ENCODE data around the gene TPM2. TPM values are rescaled to one million over a fixed set of nuclear protein-coding genes. Genes with fewer than 3 reads are reported as not detected.
A peak's percentile ranks its signal among the peaks of the same experiment; 100 is the strongest.
"Not testable (repeated sequence)": the region's sequence is repeated elsewhere in the genome, so short reads cannot be mapped to it uniquely, and the experiment has no call there.

The TPM2 gene
- total RNA-seq, 2 donors from 2014 or later: 1.4 to 5.9 TPM

- Mint-ChIP-seq H3K27me3 (no peaks in the 10 kb centered on the region), H3K4me1 (ENCODE audit: low read depth in 2 of 2) (peaks cover 56 to 58% of the 10 kb centered on the region in 2 donors), H3K27ac (peak within 1 kb of the TSS; percentile 99), H3K4me3 (peak within 1 kb of the TSS; percentile 88), H3K36me3 (peaks cover 6% of the 10 kb centered on the region), H3K9me3 (no peaks in the 10 kb centered on the region)
- ATAC-seq (peak; percentile 95 to 96), DNase-seq (ENCODE audit: low spot score) (peak; percentile 97)
Observed at GRCh38 chr9:35657546-35658136, 32.1 kb downstream of the TPM2 start, which contains the start of gene RMRP. Gene RMRP (minus strand): TSS chr9:35658019.

- Mint-ChIP-seq H3K36me3 (peaks cover 6% of the 10 kb centered on the region), H3K4me3 (peak overlapping the region; percentile 88), H3K27me3 (no peaks in the 10 kb centered on the region), H3K4me1 (ENCODE audit: low read depth in 2 of 2) (peaks cover 52% of the 10 kb centered on the region in 2 donors), H3K27ac (peak overlapping the region; percentile 99), H3K9me3 (no peaks in the 10 kb centered on the region)
- ATAC-seq (no peak), DNase-seq (ENCODE audit: low spot score) (no peak)
Observed at GRCh38 chr9:35656831-35657545, 32.7 kb downstream of the TPM2 start.

DNA sequence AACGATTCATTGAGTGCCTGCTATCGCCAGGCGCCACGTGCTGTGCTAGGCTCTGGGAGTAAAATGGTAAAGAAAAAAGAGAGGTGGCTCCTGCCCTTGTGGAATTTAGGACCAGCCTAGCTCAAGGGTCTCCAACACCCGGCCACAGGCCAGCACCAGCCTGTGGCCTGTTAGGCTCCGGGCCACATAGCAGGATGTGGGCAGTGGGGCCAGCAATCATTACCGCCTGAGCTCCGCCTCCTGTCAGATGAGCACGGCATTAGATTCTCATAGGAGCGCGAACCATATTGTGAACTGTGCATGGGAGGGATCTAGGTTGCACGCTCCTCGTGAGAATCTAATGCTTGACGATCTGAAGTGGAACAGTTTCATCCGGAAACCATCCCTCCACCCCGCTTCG, 33.4 kb downstream of the TPM2 start:
- Mint-ChIP-seq H3K27me3 (no peaks in the 10 kb centered on the region), H3K4me1 (ENCODE audit: low read depth in 2 of 2) (peaks cover 48 to 52% of the 10 kb centered on the region in 2 donors), H3K27ac (peak overlapping the region; percentile 99), H3K4me3 (peak overlapping the region; percentile 88), H3K36me3 (peaks cover 6% of the 10 kb centered on the region), H3K9me3 (no peaks in the 10 kb centered on the region)
- no peak for ATAC-seq
- no peak for DNase-seq (ENCODE audit: low spot score)

DNA sequence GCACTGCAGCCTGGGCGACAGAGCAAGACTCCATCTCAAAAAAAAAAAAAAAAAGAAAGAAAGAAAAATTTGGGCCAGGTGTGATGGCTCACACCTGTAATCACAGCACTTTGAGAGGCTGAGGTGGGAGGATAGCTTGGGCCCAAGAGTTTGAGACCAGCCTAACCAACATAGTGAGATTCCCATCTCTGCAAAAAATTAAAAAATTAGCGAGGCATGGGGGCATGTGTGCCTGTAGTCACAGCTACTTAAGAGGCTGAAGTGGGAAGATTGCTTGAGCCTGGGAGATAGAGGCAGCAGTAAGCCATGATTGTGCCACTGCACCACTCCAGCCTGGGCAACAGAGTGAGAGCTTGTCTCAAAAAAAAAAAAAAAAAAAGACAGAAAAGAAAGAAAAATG, 36.1 kb downstream of the TPM2 start:
- ATAC-seq (no peak), DNase-seq (ENCODE audit: low spot score) (no peak)
- peak overlapping the region in 1 of 2 donors; percentile 60 for H3K27ac Mint-ChIP-seq

DNA sequence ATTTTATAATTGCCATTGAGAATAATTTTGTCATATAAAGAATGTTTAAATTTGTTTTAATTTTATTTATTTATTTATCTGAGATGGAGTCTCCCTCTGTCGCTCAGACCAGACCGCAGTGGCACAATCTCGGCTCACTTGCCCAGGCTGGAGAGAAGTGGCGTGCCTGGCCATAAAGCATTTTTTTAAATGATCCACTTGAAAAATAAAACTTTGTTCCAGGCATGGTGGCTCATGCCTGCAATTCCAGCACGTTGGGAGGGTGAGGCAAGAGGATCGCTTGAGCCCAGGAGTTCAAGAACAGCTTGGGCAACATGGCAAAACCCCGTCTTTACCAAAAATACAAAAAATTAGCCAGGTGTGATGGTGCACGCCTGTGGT, 36.9 kb downstream of the TPM2 start:
- ATAC-seq: no peak
- H3K4me3 Mint-ChIP-seq: no peak overlapping the region
- H3K9me3 Mint-ChIP-seq: no peaks in the 10 kb centered on the region
- peaks cover 40 to 45% of the 10 kb centered on the region in 2 donors for H3K4me1 Mint-ChIP-seq (ENCODE audit: low read depth in 2 of 2)
- H3K27ac Mint-ChIP-seq: no peak overlapping the region
- H3K27me3 Mint-ChIP-seq: no peaks in the 10 kb centered on the region
- DNase-seq (ENCODE audit: low spot score): no peak
- H3K36me3 Mint-ChIP-seq: no peaks in the 10 kb centered on the region

More for the DNA sequence above, 36.1 kb downstream of the TPM2 start:
- H3K9me3 Mint-ChIP-seq: no peaks in the 10 kb centered on the region
- no peak overlapping the region for H3K4me3 Mint-ChIP-seq
- H3K27me3 Mint-ChIP-seq: no peaks in the 10 kb centered on the region
- H3K4me1 Mint-ChIP-seq (ENCODE audit: low read depth in 2 of 2): peaks cover 35 to 39% of the 10 kb centered on the region in 2 donors
- H3K36me3 Mint-ChIP-seq: no peaks in the 10 kb centered on the region

- Mint-ChIP-seq H3K27me3 (no peaks in the 10 kb centered on the region), H3K36me3 (no peaks in the 10 kb centered on the region), H3K9me3 (no peaks in the 10 kb centered on the region), H3K4me3 (peak overlapping the region; percentile 38), H3K4me1 (ENCODE audit: low read depth in 2 of 2) (peaks cover 40 to 45% of the 10 kb centered on the region in 2 donors), H3K27ac (no peak overlapping the region)
- ATAC-seq (peak; percentile 34 to 41), DNase-seq (ENCODE audit: low spot score) (no peak)
Observed at GRCh38 chr9:35651956-35652828, 37.5 kb downstream of the TPM2 start.

GRCh38 chr9:35650341-35651158, 39.2 kb downstream of the TPM2 start, which contains the start of gene SIT1:
Gene SIT1 (minus strand): TSS chr9:35650931. CDS start chr9:35650853, 78 bp downstream.
- no peaks in the 10 kb centered on the region for H3K9me3 Mint-ChIP-seq
- no peak for DNase-seq (ENCODE audit: low spot score)
- H3K4me1 Mint-ChIP-seq (ENCODE audit: low read depth in 2 of 2): peaks cover 34 to 35% of the 10 kb centered on the region in 2 donors
- no peak for ATAC-seq
- peak within 1 kb of the TSS; percentile 60 for H3K4me3 Mint-ChIP-seq
- H3K27ac Mint-ChIP-seq: peak within 1 kb of the TSS; percentile 86 to 94
- H3K27me3 Mint-ChIP-seq: no peaks in the 10 kb centered on the region
- no peaks in the 10 kb centered on the region for H3K36me3 Mint-ChIP-seq

DNA sequence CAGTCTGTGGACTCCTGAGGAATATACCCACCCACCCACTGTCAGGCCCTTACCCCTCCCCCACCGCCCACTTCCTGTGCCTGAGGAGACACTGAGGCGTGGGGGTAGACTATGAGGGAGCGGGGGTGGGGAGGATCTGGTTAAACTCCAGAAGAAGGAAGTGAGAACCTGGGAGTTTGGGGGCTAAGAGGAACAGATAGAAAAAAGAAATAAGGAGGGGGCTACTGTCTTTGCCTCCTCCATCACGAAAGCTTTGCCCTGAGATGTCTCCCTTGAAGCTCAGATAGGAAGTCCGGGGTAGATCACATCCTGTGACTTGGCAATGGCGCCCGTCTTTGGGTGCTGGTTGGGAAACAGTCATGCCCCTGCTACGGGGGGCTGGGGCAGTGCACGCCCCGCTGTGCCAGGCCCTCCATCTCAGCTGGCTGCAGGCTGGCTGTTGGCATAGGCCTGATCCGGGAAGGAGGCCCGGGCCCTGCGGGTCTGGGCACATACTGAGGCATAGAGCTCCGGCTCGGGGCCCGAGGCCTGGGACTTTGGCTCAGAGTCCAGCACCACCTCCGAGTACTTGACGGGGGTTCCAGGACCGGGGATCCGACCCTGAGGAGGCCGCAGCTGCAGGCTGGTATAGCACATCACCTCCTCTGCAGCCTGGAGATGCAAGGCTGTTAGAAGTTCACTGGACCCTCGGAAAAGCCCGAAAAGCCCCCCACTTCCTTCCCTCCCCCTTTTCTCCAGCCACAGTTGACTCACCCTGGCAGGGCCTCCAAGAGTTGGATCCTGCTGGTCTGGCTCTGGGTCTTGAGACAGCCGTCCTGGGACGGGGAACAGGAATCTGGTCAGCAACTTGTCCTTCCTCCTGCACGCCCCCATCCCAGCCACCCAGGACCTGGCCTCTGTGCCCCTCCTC, 40.0 kb downstream of the TPM2 start:
- H3K4me1 Mint-ChIP-seq (ENCODE audit: low read depth in 2 of 2): peaks cover 36% of the 10 kb centered on the region in 2 donors
- no peaks in the 10 kb centered on the region for H3K27me3 Mint-ChIP-seq
- H3K9me3 Mint-ChIP-seq: no peaks in the 10 kb centered on the region
- no peak for DNase-seq (ENCODE audit: low spot score)
- no peaks in the 10 kb centered on the region for H3K36me3 Mint-ChIP-seq
- H3K27ac Mint-ChIP-seq: peak overlapping the region; percentile 86 to 94
- peak overlapping the region; percentile 60 for H3K4me3 Mint-ChIP-seq
- no peak for ATAC-seq

DNA sequence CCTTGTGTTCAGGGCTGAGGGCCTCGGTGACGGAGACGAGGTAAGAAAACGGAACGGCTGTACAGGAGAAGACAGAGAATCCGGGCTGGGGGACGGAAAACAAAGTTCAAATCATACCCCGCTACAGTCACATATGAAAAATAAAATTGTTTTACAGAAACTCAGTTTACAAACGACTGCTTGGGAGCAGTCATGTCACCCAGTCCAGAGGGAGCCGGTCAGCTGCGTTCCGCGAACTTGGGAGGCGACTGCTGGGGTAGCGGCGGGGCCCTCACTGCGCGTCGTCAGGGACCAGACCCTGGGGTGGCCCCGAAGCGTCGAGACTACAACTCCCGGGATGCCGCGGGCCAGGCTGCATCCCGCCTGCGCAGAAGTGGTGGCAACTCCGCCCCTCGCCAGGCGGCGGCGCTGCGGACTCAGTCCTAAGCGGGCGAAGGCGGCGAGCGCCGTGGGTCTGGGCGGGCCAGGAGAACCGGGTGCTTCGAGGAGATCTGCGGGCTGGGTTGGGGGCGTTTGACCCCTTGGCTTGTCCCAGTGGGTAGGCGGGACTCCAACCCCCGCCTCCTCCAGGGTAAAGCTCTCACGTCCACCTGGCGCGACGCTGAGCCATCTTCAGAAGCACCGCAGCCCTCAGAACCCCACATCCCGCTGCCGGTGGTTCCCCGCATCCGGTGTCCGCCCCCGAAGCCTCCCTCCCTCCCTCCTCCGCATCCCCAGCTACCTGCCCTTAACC, 43.0 kb downstream of the TPM2 start:
- no peaks in the 10 kb centered on the region for H3K27me3 Mint-ChIP-seq
- no peaks in the 10 kb centered on the region for H3K9me3 Mint-ChIP-seq
- no peaks in the 10 kb centered on the region for H3K36me3 Mint-ChIP-seq
- peak overlapping the region; percentile 97 for H3K4me3 Mint-ChIP-seq
- H3K4me1 Mint-ChIP-seq (ENCODE audit: low read depth in 2 of 2): peaks cover 37 to 44% of the 10 kb centered on the region in 2 donors
- peak overlapping the region; percentile 94 to 98 for H3K27ac Mint-ChIP-seq
- peak; percentile 95 for DNase-seq (ENCODE audit: low spot score)
- peak; percentile 97 to 98 for ATAC-seq

DNA sequence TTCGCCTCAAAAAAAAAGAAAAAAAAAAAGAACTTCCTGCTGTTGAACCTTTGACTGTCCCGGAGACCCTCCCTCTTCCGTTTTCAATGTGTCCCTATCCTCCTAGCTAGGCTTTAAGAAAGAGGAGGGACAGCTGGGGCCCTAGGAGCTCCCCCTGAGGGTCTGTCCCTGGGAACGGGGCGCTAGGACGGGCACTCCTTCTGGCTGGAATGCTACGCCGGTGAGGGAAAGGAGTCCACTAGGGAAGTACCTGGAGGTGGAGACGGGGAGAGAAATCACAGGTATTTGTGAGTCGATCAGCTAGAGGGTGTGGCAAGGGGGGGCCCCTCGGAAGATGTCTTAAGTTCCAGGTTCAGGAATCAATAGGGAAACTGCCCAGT, 43.6 kb downstream of the TPM2 start:
- ATAC-seq: no peak
- H3K4me1 Mint-ChIP-seq (ENCODE audit: low read depth in 2 of 2): peaks cover 40 to 49% of the 10 kb centered on the region in 2 donors
- H3K27ac Mint-ChIP-seq: peak overlapping the region; percentile 94 to 98
- H3K36me3 Mint-ChIP-seq: no peaks in the 10 kb centered on the region
- H3K27me3 Mint-ChIP-seq: no peaks in the 10 kb centered on the region
- no peak for DNase-seq (ENCODE audit: low spot score)
- H3K4me3 Mint-ChIP-seq: peak overlapping the region; percentile 97
- no peaks in the 10 kb centered on the region for H3K9me3 Mint-ChIP-seq

GRCh38 chr9:35645736-35646135, 44.0 kb downstream of the TPM2 start:
- Mint-ChIP-seq H3K4me1 (ENCODE audit: low read depth in 2 of 2) (peaks cover 44 to 54% of the 10 kb centered on the region in 2 donors), H3K4me3 (peak overlapping the region; percentile 97), H3K27ac (peak overlapping the region; percentile 94 to 98)
- not testable (repeated sequence) for H3K9me3 Mint-ChIP-seq; DNase-seq (ENCODE audit: low spot score); H3K27me3 Mint-ChIP-seq; ATAC-seq; H3K36me3 Mint-ChIP-seq

DNA sequence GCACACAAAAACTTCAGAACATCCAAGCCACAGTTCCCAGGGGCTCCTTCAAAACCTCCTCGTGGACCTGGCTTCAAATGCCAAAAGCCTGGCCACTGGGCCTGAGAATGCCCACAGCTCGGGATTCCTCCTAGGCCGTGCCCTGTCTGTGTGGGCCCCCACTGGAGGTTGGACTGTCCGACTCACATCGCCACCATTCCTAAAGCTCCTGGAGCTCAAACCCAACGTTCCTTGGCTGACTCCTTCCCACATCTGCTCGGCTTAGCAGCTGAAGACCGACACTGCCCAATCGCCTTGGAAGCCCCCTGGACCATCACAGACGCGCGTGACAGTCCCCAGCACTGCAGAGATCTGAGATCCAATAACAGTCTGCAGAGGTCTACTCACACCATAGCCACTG, 46.7 kb downstream of the TPM2 start:
- Mint-ChIP-seq H3K27ac (peak overlapping the region in 1 of 2 donors; percentile 29), H3K4me3 (no peak overlapping the region), H3K9me3 (no peaks in the 10 kb centered on the region), H3K27me3 (no peaks in the 10 kb centered on the region), H3K36me3 (peaks cover 6% of the 10 kb centered on the region), H3K4me1 (ENCODE audit: low read depth in 2 of 2) (peaks cover 47 to 58% of the 10 kb centered on the region in 2 donors)
- ATAC-seq: no peak
- no peak for DNase-seq (ENCODE audit: low spot score)
